NCI-H128 (cell line): ENCODE measurements around the gene SLC16A9.
"Not testable (repeated sequence)": the region's sequence is repeated elsewhere in the genome, so short reads cannot be mapped to it uniquely, and the experiment has no call there.

Source experiments
- DNase-seq: peaks from one replicate; lab custom pipeline; 2025; ENCODE audit not compliant: unreplicated experiment; lab: John Stamatoyannopoulos, UW

Gene SLC16A9

GRCh38 chr10:59709395-59710125 is at the start of gene SLC16A9:
Gene SLC16A9, minus strand, starts transcription at chr10:59709850. Its CDS starts 25,559 bp downstream, at chr10:59684291.
- peak; percentile 2 for DNase-seq

GRCh38 chr10:59757966-59758365 is 48.3 kb upstream of the SLC16A9 start:
- DNase-seq, result no peak

DNA sequence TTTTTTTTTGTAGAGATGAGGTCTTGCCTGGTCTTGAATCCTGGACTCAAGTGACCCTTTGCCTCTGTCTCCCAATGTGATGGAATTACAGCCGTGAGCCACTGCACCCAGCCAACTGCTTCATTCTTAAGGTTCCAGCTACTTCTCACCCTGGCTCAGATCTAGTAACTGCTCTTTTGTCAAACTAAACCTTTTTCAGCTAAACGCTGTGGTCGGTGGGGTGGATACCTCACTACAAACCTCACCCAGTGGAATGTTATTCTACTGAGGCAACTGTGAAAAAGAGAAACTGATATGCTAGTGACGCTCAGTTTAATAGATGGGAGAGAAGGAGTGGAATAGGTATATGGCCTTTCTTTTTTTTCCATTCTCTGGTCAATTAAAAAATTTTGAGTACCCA is 45.3 kb upstream of the SLC16A9 start:
- DNase-seq, result no peak

GRCh38 chr10:59753267-59753666 is 43.6 kb upstream of the SLC16A9 start, which contains the start of gene MRLN:
Gene MRLN, minus strand, starts transcription at chr10:59753455.
- no peak for DNase-seq

GRCh38 chr10:59752278-59752940 is 42.8 kb upstream of the SLC16A9 start:
- no peak for DNase-seq

- no peak for DNase-seq
These were observed 40.7 kb upstream of the SLC16A9 start for GRCh38 chr10:59750155-59750945.

GRCh38 chr10:59748834-59749233 is 39.2 kb upstream of the SLC16A9 start:
- DNase-seq, result no peak

DNA sequence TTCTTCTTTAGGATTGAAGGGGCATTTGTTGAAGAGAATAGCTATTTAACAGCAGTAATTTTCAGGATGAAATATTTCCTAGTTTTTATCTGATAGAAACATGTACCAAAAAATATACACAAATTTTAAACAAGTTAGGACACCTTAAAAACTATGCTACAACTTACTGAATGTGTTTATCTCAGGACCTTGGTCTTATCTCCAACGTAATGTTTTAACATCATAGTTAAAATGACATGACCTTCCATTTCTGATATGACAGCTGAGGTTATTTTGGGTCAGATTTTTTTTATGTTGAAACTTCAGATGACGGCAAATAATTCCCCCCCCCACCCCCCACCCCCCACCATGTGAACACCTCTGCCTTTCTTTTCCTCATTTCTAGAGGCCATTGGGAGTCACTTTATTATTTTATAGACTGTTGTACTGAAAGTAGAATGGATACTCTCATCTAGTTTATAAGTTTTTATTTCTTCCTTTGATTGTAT is 35.6 kb upstream of the SLC16A9 start:
- DNase-seq, result no peak

GRCh38 chr10:59744762-59745161 is 35.1 kb upstream of the SLC16A9 start:
- DNase-seq, result not testable (repeated sequence)

DNA sequence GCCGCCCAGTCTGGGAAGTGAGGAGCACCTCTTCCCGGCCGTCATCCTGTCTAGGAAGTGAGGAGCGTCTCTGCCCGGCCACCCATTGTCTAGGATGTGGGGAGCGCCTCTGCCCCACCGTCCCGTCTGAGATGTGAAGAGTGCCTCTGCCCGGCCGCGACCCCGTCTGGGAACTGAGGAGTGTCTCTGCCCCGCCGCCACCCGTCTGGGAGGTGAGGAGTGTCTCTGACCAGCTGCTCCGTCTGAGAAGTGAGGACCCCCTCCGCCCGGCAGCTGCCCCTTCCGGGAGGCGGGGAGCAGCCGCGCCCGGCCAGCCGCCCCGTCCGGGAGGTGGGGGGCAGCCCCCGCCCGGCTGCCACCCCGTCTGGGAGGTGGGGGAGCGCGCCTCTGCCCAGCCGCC is 34.5 kb upstream of the SLC16A9 start:
- not testable (repeated sequence) for DNase-seq

GRCh38 chr10:59741583-59741982 is 31.9 kb upstream of the SLC16A9 start:
- no peak for DNase-seq

DNA sequence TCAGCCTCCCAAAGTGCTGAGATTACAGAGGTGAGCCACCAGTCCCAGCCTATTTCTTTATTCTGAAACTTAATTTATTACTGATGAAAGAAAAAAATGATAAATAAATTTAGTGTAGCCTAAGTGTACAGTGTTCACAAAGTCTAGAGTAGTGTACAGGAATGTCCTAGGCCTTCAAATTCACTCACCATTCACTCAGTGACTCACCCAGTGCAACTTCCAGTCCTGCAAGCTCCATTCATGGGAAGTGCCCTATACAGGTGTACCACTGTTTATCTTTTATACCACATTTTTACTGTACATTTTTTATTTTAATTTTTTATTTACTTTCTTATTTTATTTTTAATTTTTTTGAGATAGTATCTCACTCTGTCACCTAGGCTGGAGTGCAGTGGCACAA is 31.4 kb upstream of the SLC16A9 start:
- DNase-seq, result no peak

DNA sequence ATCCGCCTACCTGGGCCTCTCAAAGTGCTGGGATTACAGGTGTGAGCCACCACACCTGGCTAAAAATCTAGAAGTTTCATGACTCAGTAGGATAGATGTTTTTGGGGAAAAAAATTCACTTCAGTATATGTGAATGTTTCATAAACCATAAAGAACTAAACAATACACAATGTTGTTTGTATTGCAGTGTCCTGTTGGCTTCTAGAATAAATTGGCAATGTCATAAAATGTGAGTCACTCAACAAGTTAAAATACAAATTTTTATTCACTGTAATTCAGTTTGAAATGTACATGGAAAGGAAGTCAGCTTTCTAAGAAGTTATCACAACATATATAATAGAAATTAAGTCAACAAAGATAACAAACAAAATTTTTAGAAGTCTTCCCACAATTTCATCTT is 27.1 kb upstream of the SLC16A9 start:
- DNase-seq, result no peak

- no peak for DNase-seq
These were observed 25.6 kb upstream of the SLC16A9 start for GRCh38 chr10:59735296-59735695.

GRCh38 chr10:59734014-59734462 is 24.4 kb upstream of the SLC16A9 start:
- no peak for DNase-seq

DNA sequence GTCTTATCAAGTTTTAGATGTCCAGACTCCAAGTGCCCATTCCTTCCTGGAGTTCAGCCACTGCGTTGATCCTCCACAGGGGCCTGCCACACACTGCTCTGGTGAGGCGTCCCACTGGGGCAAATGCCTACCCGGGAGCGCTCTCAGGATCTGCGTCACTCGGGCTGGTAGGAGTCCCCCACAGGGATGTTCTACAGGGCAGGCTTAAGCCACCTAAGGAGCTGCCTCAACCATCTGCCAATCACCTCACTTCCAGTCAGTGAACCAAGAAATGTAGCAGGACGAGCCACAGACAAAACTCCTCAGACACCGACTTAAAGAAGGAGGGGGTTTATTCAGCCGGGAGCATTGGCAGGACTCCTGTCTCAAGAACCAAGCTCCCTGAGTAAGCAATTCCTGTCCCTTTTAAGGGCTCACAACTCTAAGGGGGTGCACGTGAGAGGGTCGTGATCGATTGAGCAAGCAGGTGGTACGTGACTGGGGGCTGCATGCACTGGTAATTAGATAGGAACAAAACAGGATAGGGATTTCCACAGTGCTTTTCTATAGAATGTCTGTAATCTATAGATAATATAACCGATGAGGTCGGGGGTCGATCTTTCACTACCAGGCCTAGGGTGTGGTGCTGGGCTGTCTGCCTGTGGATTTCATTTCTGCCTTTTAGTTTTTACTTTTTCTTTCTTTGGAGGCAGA is 23.8 kb upstream of the SLC16A9 start:
- DNase-seq, result not testable (repeated sequence)

GRCh38 chr10:59732849-59733248 is 23.2 kb upstream of the SLC16A9 start:
- DNase-seq, result not testable (repeated sequence)

- not testable (repeated sequence) for DNase-seq
These were observed 19.5 kb upstream of the SLC16A9 start for GRCh38 chr10:59729167-59729566.

DNA sequence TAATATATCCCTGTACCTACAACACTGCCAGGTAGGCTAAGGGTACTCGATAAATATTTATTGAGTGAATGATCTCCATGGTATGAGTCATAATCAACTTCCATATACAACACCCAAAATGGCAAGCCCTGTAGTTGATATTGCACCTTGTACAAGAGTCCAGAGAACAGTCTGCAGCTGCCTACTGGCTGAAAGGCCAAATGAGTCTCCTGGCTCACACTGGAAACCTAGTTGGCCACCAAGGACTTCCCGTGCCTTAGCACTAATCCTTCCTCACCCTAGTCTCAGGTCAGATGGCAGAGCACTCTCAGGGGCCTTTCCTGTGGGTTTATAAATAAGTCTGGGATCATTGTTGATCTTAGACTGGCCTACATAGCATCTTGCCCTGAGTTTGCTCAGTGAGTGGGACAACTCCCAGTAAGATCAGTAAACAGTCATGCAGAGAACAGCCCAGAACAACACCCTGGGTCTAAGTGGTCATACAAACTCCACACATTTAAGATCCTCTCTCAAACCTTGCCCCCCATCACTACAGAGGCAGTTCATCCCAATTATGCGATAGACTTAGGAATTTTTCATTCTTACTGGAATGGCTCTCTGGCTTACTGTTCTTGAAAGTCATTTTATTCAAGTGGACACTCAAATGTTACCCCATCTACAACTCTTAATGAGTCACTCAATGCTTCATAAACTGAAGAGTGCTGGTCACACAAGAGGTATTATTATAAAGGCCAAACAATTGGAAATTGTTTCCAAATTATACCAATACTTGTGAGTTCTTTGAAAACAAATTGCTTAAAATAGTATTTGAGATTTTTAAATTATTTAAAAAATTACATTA is 14.7 kb upstream of the SLC16A9 start:
- no peak for DNase-seq

- no peak for DNase-seq
These were observed 10.7 kb upstream of the SLC16A9 start for GRCh38 chr10:59720377-59720776.
